Thoracic aorta (tissue), 2 donors: ENCODE data around the gene BPIFB4. TPM values are rescaled to one million over a fixed set of nuclear protein-coding genes. Genes with fewer than 3 reads are reported as not detected.

Source experiments
- ATAC-seq: fragments of 150-250 bp; one replicate; pipeline ENCODE4 v1.8.0; 2017; ENCODE audit warnings: low read depth; ENCODE audit not compliant: insufficient number of reproducible peaks, low FRiP score
- DNase-seq: peaks from one replicate; pipeline ENCODE4 v3.0.0-alpha.2; 2020; ENCODE audit warnings: low spot score
- H3K27ac ChIP-seq, 2 donors: fragments of 200-600 bp; sonication (generic); 1 replicate in 1 of 2; 2 replicates in 1 of 2; pipeline ENCODE4 v1.5.1; 2016; ENCODE audit warnings: mild to moderate bottlenecking in 2 of 2, moderate library complexity in 2 of 2
- H3K27me3 ChIP-seq: fragments of 200-600 bp; sonication (generic); replicated peaks from 2 replicates; pipeline ENCODE4 v1.6.0; 2016; ENCODE audit warnings: mild to moderate bottlenecking; ENCODE audit not compliant: insufficient read depth
- H3K36me3 ChIP-seq: fragments of 200-600 bp; sonication (generic); one replicate; pipeline ENCODE4 v1.5.1; 2016
- H3K4me1 ChIP-seq, 2 donors: fragments of 200-600 bp; sonication (generic); 1 replicate in 1 of 2; 2 replicates in 1 of 2; pipeline versions ENCODE4 v1.5.1 to v1.6.0; 2016; ENCODE audit warnings: low read depth in 2 of 2, mild to moderate bottlenecking in 1 of 2; ENCODE audit not compliant: control insufficient read depth in 1 of 2
- H3K4me3 ChIP-seq: fragments of 200-600 bp; sonication (generic); 2 replicates; pipeline ENCODE4 v1.5.1; 2016; ENCODE audit warnings: mild to moderate bottlenecking
- H3K9me3 ChIP-seq: fragments of 200-600 bp; sonication (generic); 2 replicates; pipeline ENCODE4 v1.5.1; 2016
- total RNA-seq, 2 donors: library from RNA; depleted of rRNA; stranded (reverse); fragments of >200 nt; gene quantifications; one replicate each; pipeline versions ENCODE4 v1.1.0 to v1.2.3, GENCODE V29; 2016
- TF ChIP-seq, protein P1 (sequence below): fragments of 200-600 bp; sonication (generic); IDR thresholded peaks from one replicate; pipeline ENCODE4 v1.5.1; 2019; ENCODE audit warnings: antibody characterized with exemption

The BPIFB4 gene
- total RNA-seq, 2 donors from 2014 or later = not detected

DNA sequence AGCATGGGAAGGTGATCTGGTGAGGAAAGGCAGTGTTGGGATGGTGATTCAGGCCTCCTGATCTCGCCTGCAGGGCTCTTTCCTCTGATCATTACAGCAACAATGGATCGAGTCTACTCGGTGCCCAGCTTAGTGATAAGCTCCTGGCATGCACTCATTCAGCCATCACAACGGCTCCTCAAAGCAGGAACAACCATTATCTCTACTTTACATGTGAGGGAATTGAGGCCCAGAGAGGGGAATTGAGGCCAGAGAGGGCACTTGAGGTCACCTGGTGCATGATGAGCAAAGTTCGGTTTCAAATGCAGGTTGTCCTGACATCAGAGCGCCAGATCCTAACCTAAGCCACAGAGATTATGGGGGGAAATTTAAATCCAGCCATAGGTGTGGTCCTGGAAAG lies 46.5 kb downstream of the BPIFB4 start:
- ATAC-seq = no peak
- Histone ChIP-seq H3K27ac (no peak overlapping the region), H3K4me1 (no peaks in the 10 kb centered on the region), H3K9me3 (no peaks in the 10 kb centered on the region), H3K27me3 (no peaks in the 10 kb centered on the region), H3K36me3 (no peaks in the 10 kb centered on the region), H3K4me3 (no peak overlapping the region)
- TF ChIP-seq, protein P1, sequence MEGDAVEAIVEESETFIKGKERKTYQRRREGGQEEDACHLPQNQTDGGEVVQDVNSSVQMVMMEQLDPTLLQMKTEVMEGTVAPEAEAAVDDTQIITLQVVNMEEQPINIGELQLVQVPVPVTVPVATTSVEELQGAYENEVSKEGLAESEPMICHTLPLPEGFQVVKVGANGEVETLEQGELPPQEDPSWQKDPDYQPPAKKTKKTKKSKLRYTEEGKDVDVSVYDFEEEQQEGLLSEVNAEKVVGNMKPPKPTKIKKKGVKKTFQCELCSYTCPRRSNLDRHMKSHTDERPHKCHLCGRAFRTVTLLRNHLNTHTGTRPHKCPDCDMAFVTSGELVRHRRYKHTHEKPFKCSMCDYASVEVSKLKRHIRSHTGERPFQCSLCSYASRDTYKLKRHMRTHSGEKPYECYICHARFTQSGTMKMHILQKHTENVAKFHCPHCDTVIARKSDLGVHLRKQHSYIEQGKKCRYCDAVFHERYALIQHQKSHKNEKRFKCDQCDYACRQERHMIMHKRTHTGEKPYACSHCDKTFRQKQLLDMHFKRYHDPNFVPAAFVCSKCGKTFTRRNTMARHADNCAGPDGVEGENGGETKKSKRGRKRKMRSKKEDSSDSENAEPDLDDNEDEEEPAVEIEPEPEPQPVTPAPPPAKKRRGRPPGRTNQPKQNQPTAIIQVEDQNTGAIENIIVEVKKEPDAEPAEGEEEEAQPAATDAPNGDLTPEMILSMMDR = no peak
- DNase-seq = no peak

DNA sequence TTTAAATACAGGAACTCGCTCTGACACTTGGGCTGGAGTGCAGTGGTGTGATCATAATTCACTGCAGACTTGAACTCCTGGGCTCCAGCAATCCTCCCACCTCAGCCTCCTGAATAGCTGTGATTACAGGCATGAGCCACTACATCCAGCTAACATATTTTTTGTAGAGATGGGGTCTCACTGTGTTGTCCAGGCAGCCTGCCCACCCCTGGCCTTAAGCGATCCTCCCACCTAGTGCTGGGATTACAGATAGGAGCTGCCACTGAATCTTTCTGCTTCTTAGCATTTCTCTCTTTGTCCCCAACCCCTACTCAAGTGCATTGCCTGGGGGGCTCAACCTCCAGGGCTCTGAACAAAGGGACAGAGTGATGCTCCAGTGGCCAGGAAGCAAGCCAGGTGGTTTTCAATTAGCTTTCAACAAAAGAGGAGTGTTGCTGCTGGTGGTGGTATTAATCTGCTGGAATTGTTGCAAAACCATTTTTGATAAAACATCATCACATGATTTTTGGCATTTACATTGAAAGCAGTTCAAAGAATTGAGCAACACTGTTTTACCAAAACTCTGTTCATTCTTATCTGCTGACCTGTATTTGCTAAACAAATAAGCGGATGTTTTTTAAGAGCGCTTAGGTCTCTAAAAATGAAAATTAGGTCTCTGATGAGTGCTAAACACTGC lies 48.1 kb downstream of the BPIFB4 start:
- TF ChIP-seq, protein P1 = no peak
- Histone ChIP-seq H3K27me3 (no peaks in the 10 kb centered on the region), H3K36me3 (no peaks in the 10 kb centered on the region), H3K27ac (no peak overlapping the region), H3K4me1 (no peaks in the 10 kb centered on the region), H3K4me3 (no peak overlapping the region), H3K9me3 (no peaks in the 10 kb centered on the region)
- ATAC-seq (no peak), DNase-seq (no peak)

DNA sequence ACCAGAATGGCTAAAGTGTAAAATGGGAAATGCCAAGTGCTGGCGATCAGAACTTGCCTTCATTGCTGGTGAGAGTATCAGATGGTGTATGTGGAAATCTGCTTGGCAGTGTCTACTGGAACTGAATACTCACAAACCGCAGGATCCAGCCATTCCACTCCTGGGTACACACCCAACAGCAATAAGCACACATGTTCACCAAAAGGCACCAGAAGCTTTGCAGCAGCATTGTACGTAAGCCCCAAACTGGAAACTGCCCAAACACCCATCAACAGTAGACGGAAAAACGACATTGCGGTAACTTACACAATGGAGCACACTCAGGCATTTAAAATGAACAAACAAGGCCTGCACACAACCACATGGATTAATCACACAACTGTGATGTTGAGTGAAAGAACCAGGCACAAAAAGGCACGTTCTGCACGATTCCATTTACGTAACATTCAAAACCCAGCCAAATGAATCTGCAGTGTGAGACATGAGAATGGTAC lies 51.2 kb downstream of the BPIFB4 start:
- no peak for ATAC-seq
- no peaks in the 10 kb centered on the region for H3K27me3 ChIP-seq
- no peaks in the 10 kb centered on the region for H3K4me1 ChIP-seq
- TF ChIP-seq, protein P1 = no peak
- H3K27ac ChIP-seq = no peak overlapping the region
- DNase-seq = no peak
- H3K4me3 ChIP-seq = no peak overlapping the region
- H3K36me3 ChIP-seq = no peaks in the 10 kb centered on the region
- no peaks in the 10 kb centered on the region for H3K9me3 ChIP-seq

DNA sequence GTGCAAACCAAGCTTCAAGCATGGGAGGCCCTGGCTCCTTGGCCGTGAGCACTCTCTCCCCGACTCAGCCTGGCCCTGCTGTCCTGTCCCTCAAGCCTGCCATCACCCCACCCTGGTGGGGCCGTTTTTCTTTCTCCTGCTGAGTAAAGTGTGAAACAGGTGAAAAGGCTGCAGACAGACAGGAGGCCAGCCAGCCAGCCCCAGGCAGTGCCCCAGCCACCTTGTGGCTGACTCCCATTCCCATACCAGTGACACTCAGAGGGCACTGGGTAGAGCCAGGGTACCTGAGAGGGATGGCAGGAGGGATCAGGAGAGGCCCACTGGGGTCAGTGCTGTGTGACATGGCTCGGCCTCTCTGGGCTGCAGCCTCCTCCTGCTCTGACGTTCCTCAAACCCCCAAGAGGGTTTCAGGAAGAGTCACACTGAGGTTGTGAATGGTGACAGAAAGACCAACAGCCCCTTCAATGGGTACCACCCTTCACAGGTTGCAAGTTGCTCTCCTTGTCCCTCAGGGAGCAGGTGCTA lies 52.6 kb downstream of the BPIFB4 start:
- ATAC-seq (no peak), DNase-seq (no peak)
- Histone ChIP-seq H3K4me1 (no peaks in the 10 kb centered on the region), H3K9me3 (no peaks in the 10 kb centered on the region), H3K36me3 (no peaks in the 10 kb centered on the region), H3K27ac (no peak overlapping the region), H3K27me3 (no peaks in the 10 kb centered on the region), H3K4me3 (no peak overlapping the region)
- TF ChIP-seq, protein P1 = no peak

DNA sequence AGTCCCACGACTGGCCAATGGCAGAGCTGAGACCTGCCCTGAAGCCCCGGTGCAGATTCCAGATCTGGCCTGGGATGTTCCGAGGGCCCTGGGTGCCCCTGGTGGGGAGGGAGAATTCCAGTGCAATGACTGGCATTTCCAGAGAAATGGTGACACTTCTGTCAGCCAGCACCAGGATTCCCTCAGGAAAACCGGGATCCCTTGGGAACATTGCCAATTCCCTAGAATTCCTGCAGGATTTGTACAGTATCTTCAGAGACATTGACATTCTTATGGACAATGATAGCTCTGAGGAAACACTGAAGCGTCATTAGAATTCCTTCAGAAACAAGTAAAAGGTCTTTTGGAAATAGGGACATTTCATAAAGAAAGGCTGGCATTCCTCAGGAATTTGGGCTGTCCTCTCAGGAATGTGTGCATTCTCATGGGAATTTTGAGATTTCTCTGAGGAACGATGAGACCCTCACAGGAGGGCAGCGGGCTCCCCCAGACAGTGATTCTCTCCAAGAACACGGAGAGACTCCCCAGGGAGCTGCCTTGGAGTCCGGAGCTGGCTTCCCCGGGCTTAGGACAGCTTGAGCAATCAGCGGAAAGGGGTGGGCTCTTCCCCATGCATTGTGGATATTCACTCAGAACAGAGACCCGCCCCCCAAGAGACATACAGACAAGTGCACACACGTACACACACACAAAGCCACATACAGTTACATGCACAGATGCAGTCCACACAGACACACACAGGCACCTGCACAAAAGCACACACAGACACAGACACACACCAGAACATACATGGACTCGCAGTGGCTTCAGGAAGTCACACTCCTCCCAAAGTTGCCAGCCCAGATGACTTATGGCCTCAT lies 53.3 kb downstream of the BPIFB4 start:
- H3K4me1 ChIP-seq = no peaks in the 10 kb centered on the region
- no peak overlapping the region for H3K27ac ChIP-seq
- H3K27me3 ChIP-seq = no peaks in the 10 kb centered on the region
- TF ChIP-seq, protein P1 = no peak
- H3K4me3 ChIP-seq = no peak overlapping the region
- DNase-seq = no peak
- no peaks in the 10 kb centered on the region for H3K36me3 ChIP-seq
- no peak for ATAC-seq
- no peaks in the 10 kb centered on the region for H3K9me3 ChIP-seq
